HepG2 (cell line): ENCODE measurements around the gene SNX15. TPM values are rescaled to one million over a fixed set of nuclear protein-coding genes. Genes with fewer than 3 reads are reported as not detected.

Source experiments
- HNRNPH1 ChIP-seq: fragments of 200-400 bp; formaldehyde crosslinking; optimal IDR thresholded peaks from 2 replicates; pipeline ENCODE3; 2017; ENCODE audit warnings: mild to moderate bottlenecking, low read depth, low read length
- JUN ChIP-seq: sonication (generic); formaldehyde crosslinking; IDR thresholded peaks from 2 replicates; pipeline ENCODE4 v1.4.0; 2020; ENCODE audit warnings: mild to moderate bottlenecking, missing genetic modification reagents
- MAFG ChIP-seq: sonication (generic); formaldehyde crosslinking; IDR thresholded peaks from 2 replicates; pipeline ENCODE4 v1.5.1; 2020; ENCODE audit warnings: mild to moderate bottlenecking, missing genetic modification reagents
- MBNL3 ChIP-seq: fragments of 250-450 bp; sonication (Bioruptor Pico); conservative IDR thresholded peaks from 2 replicates; pipeline ENCODE4 v1.8.0; 2022; ENCODE audit warnings: mild to moderate bottlenecking, inconsistent platforms
- PCBP2 ChIP-seq: fragments of 200-400 bp; formaldehyde crosslinking; optimal IDR thresholded peaks from 2 replicates; pipeline ENCODE3; 2018; ENCODE audit warnings: low read length, low read depth; ENCODE audit not compliant: poor library complexity, severe bottlenecking
- TAF1 ChIP-seq: sonication (generic); formaldehyde crosslinking; IDR thresholded peaks from 2 replicates; pipeline ENCODE4 v1.4.0; 2020; ENCODE audit warnings: missing genetic modification reagents
- U2AF1 ChIP-seq: fragments of 200-400 bp; formaldehyde crosslinking; optimal IDR thresholded peaks from 2 replicates; pipeline ENCODE3; 2017; ENCODE audit warnings: mild to moderate bottlenecking, low read depth, low read length
- ZBTB21 ChIP-seq: sonication (generic); formaldehyde crosslinking; IDR thresholded peaks from 2 replicates; pipeline ENCODE4 v1.4.0; 2020; ENCODE audit warnings: missing genetic modification reagents
- ZFP41 ChIP-seq: sonication (generic); formaldehyde crosslinking; IDR thresholded peaks from 2 replicates; pipeline ENCODE4 v1.4.0; 2020; ENCODE audit warnings: mild to moderate bottlenecking, missing genetic modification reagents, borderline replicate concordance
- ZNF124 ChIP-seq: sonication (generic); formaldehyde crosslinking; IDR thresholded peaks from 2 replicates; pipeline ENCODE4 v1.4.0; 2020; ENCODE audit warnings: missing genetic modification reagents
- ZNF30 ChIP-seq: sonication (generic); formaldehyde crosslinking; IDR thresholded peaks from 2 replicates; pipeline ENCODE4 v1.5.0; 2020; ENCODE audit warnings: mild to moderate bottlenecking, missing genetic modification reagents
- ZNF382 ChIP-seq: sonication (generic); formaldehyde crosslinking; IDR thresholded peaks from 2 replicates; pipeline ENCODE4 v1.5.0; 2020; ENCODE audit warnings: missing genetic modification reagents, mild to moderate bottlenecking, borderline replicate concordance
- ZNF781 ChIP-seq: sonication (generic); formaldehyde crosslinking; IDR thresholded peaks from 2 replicates; pipeline ENCODE4 v1.5.1; 2020; ENCODE audit warnings: borderline replicate concordance, mild to moderate bottlenecking, missing genetic modification reagents; ENCODE audit errors: not compliant biosample characterization
- polyA plus RNA-seq, 8 experiments: library from polyadenylated mRNA; depleted of rRNA in 3 of 8; stranded (reverse) in 7 of 8; unstranded in 1 of 8; fragments of >200 nt; fragmentation: Illumina TruSeq in 4 of 8; extraction: Trizol in 4 of 8; gene quantifications; 2 replicates each; pipeline versions ENCODE4 v1.2.1 to v1.2.3, GENCODE V29; 2011 to 2016; ENCODE audit warnings: low read depth in 4 of 8, missing spikeins in 1 of 8, mixed read lengths in 1 of 8; ENCODE audit not compliant: insufficient read depth in 1 of 8
- total RNA-seq, 5 experiments: library from RNA; depleted of rRNA; stranded (reverse); fragments of >200 nt; fragmentation: Illumina TruSeq; extraction: Trizol; gene quantifications; 2 replicates each; pipeline ENCODE4 v1.2.3, GENCODE V29; 2016; ENCODE audit warnings: low read depth in 1 of 5
- TF ChIP-seq, protein P1 (sequence below): sonication (generic); formaldehyde crosslinking; IDR thresholded peaks from 2 replicates; pipeline ENCODE4 v1.4.0; 2020; ENCODE audit warnings: missing genetic modification reagents, borderline replicate concordance
- TF ChIP-seq, protein P2 (sequence below): sonication (generic); formaldehyde crosslinking; IDR thresholded peaks from 2 replicates; pipeline ENCODE4 v1.5.1; 2020; ENCODE audit warnings: mild to moderate bottlenecking, missing genetic modification reagents, moderate library complexity
- TF ChIP-seq, protein P3 (sequence below): sonication (generic); formaldehyde crosslinking; IDR thresholded peaks from 2 replicates; pipeline ENCODE4 v1.5.1; 2020; ENCODE audit warnings: missing genetic modification reagents, mild to moderate bottlenecking, borderline replicate concordance
- TF ChIP-seq, protein P4 (sequence below): sonication (generic); formaldehyde crosslinking; IDR thresholded peaks from 2 replicates; pipeline ENCODE4 v1.5.1; 2020; ENCODE audit warnings: mild to moderate bottlenecking, missing genetic modification reagents, moderate library complexity

Gene SNX15
- total and polyA plus RNA-seq, 2 of the 13 experiments (the other 11 are each of a cell fraction or from before 2014, with no cell fraction given) = 19.1 to 22.6 TPM

DNA sequence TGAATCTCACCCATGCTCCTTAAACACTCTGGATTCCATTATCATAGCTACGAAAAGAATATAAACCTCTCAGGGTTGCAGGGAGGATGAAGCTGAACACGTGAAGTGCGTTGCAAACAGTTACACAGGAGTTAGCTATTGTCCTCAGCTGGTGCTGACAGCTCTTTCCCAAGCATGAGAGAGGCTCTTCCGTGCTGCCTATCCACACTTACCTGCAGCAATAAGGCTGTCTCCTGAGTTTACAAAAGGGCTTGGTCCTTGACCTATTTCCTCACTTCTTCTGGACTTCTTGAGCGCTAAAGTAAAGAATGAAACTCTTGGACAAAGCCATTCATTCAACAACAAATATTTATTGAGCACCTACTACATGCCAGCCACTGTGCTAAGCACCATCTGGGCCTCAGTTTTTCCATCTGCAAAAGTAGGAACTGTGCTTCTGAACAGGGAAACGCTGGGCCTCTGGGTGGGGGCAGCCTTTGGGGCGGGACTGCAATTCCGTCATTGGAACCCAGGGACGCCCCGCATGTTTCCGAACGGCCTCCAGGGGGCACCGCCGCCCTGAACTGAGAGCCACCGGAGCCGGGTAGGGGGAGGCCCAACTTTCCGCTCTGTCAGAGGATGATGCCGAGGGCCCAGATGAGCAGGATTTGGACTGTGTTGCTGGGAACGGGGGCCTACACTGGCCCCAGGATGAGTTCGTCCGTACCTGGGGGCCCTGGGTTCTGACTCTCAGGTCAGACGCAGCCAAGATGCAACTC, 13.9 kb upstream of the SNX15 start (continued):
- TF ChIP-seq, protein P1, sequence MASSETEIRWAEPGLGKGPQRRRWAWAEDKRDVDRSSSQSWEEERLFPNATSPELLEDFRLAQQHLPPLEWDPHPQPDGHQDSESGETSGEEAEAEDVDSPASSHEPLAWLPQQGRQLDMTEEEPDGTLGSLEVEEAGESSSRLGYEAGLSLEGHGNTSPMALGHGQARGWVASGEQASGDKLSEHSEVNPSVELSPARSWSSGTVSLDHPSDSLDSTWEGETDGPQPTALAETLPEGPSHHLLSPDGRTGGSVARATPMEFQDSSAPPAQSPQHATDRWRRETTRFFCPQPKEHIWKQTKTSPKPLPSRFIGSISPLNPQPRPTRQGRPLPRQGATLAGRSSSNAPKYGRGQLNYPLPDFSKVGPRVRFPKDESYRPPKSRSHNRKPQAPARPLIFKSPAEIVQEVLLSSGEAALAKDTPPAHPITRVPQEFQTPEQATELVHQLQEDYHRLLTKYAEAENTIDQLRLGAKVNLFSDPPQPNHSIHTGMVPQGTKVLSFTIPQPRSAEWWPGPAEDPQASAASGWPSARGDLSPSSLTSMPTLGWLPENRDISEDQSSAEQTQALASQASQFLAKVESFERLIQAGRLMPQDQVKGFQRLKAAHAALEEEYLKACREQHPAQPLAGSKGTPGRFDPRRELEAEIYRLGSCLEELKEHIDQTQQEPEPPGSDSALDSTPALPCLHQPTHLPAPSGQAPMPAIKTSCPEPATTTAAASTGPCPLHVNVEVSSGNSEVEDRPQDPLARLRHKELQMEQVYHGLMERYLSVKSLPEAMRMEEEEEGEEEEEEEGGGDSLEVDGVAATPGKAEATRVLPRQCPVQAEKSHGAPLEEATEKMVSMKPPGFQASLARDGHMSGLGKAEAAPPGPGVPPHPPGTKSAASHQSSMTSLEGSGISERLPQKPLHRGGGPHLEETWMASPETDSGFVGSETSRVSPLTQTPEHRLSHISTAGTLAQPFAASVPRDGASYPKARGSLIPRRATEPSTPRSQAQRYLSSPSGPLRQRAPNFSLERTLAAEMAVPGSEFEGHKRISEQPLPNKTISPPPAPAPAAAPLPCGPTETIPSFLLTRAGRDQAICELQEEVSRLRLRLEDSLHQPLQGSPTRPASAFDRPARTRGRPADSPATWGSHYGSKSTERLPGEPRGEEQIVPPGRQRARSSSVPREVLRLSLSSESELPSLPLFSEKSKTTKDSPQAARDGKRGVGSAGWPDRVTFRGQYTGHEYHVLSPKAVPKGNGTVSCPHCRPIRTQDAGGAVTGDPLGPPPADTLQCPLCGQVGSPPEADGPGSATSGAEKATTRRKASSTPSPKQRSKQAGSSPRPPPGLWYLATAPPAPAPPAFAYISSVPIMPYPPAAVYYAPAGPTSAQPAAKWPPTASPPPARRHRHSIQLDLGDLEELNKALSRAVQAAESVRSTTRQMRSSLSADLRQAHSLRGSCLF (CRISPR knock-in tag) = no peak
- TF ChIP-seq TAF1 (CRISPR knock-in tag) (no peak), ZNF781 (CRISPR knock-in tag) (no peak), U2AF1 (no peak), ZNF382 (CRISPR knock-in tag) (no peak), HNRNPH1 (no peak), MAFG (CRISPR knock-in tag) (no peak), ZFP41 (CRISPR knock-in tag) (no peak), MBNL3 (CRISPR knock-in tag) (no peak), ZBTB21 (CRISPR knock-in tag) (no peak), ZNF124 (CRISPR knock-in tag) (no peak), PCBP2 (no peak), ZNF30 (CRISPR knock-in tag) (0 out of 2 replicates have a peak, but pooled peaks have one; percentile 19), JUN (CRISPR knock-in tag) (no peak)
- TF ChIP-seq, protein P2, sequence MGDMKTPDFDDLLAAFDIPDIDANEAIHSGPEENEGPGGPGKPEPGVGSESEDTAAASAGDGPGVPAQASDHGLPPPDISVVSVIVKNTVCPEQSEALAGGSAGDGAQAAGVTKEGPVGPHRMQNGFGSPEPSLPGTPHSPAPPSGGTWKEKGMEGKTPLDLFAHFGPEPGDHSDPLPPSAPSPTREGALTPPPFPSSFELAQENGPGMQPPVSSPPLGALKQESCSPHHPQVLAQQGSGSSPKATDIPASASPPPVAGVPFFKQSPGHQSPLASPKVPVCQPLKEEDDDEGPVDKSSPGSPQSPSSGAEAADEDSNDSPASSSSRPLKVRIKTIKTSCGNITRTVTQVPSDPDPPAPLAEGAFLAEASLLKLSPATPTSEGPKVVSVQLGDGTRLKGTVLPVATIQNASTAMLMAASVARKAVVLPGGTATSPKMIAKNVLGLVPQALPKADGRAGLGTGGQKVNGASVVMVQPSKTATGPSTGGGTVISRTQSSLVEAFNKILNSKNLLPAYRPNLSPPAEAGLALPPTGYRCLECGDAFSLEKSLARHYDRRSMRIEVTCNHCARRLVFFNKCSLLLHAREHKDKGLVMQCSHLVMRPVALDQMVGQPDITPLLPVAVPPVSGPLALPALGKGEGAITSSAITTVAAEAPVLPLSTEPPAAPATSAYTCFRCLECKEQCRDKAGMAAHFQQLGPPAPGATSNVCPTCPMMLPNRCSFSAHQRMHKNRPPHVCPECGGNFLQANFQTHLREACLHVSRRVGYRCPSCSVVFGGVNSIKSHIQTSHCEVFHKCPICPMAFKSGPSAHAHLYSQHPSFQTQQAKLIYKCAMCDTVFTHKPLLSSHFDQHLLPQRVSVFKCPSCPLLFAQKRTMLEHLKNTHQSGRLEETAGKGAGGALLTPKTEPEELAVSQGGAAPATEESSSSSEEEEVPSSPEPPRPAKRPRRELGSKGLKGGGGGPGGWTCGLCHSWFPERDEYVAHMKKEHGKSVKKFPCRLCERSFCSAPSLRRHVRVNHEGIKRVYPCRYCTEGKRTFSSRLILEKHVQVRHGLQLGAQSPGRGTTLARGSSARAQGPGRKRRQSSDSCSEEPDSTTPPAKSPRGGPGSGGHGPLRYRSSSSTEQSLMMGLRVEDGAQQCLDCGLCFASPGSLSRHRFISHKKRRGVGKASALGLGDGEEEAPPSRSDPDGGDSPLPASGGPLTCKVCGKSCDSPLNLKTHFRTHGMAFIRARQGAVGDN = no peak
- TF ChIP-seq, protein P3, sequence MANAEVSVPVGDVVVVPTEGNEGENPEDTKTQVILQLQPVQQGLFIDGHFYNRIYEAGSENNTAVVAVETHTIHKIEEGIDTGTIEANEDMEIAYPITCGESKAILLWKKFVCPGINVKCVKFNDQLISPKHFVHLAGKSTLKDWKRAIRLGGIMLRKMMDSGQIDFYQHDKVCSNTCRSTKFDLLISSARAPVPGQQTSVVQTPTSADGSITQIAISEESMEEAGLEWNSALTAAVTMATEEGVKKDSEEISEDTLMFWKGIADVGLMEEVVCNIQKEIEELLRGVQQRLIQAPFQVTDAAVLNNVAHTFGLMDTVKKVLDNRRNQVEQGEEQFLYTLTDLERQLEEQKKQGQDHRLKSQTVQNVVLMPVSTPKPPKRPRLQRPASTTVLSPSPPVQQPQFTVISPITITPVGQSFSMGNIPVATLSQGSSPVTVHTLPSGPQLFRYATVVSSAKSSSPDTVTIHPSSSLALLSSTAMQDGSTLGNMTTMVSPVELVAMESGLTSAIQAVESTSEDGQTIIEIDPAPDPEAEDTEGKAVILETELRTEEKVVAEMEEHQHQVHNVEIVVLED (CRISPR knock-in tag) = no peak
- TF ChIP-seq, protein P4, sequence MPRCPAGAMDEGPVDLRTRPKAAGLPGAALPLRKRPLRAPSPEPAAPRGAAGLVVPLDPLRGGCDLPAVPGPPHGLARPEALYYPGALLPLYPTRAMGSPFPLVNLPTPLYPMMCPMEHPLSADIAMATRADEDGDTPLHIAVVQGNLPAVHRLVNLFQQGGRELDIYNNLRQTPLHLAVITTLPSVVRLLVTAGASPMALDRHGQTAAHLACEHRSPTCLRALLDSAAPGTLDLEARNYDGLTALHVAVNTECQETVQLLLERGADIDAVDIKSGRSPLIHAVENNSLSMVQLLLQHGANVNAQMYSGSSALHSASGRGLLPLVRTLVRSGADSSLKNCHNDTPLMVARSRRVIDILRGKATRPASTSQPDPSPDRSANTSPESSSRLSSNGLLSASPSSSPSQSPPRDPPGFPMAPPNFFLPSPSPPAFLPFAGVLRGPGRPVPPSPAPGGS = no peak
